ENCODE results near the gene DZANK1.
"Not testable (repeated sequence)": the region's sequence is repeated elsewhere in the genome, so short reads cannot be mapped to it uniquely, and the experiment has no call there.

DZANK1 gene

DNA sequence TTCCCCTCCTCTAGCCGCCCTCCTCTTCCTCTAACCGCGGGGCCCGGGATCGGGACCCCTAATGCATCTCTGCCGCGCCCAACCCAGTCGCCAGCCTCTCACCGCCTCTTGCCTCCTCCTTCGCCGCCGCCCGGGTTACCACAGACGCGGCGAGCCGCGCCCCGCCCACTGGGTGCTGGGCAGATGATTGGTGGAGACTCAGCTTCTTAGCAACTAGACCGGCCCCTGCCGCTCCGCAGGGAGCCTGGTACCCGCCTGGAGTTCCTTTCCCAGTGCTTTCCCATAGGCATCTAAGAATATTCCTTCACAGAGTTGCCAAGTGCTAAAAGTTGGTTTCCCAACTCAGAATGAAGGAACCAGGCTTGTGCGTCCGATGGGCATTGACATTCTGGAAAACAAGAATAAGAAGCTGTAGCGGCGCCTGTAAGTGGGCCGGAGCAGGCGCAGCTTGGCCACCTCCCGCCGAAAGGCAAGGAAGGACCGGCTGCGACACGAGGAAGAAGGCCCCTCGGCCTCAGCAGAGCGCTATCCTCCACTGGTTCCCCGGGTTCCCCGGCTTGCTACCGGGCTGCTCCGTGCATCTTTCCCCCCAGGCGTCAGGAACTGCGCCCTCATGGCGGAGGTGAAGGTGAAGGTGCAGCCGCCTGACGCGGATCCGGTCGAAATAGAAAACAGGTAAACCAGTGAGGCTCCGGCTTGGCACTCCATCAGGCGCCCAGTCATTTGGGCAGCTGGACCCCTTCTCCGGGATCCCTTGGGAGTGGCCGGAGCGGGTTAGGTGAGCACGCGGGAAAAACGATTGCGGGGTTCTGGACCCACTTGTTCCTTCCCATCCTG, at the start of gene DZANK1, which contains the start of gene POLR3F:
Gene DZANK1, minus strand, starts transcription at position 137 of the 837 bp plus-strand sequence. CDS start 1,672 bp downstream, outside the sequence.
Gene POLR3F, plus strand, starts transcription at position 497 of the 837 bp plus-strand sequence. Its CDS starts 117 bp downstream, at position 614.
- peak; percentile 82 to 85 for DNase-seq (ENCODE audit: low read depth in 2 of 2)

DNA sequence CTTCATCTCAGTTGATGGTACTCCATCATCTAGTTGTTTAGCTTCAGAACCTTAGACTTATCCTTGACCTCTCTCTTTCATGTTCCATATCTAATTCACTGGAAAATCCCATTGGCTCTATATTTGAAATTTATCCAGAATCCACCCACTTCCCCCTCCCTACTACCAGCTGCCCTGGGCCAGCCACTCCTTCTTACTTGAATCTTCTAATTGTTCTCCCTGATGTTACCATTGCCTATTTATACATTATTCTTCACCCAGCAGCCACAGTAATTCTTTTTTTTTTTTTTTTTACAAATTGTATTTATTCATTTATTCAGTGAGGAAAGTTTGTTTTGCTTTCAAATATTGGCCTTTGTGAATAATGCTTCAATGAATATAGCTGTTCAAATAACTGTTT, 49.1 kb upstream of the DZANK1 start:
- no peak for DNase-seq (ENCODE audit: low read depth in 2 of 2)

GRCh38 chr20:18514127-18514526, 47.3 kb upstream of the DZANK1 start:
- no peak for DNase-seq (ENCODE audit: low read depth in 2 of 2)

GRCh38 chr20:18513208-18513607, 46.4 kb upstream of the DZANK1 start:
- no peak for DNase-seq (ENCODE audit: low read depth in 2 of 2)

DNA sequence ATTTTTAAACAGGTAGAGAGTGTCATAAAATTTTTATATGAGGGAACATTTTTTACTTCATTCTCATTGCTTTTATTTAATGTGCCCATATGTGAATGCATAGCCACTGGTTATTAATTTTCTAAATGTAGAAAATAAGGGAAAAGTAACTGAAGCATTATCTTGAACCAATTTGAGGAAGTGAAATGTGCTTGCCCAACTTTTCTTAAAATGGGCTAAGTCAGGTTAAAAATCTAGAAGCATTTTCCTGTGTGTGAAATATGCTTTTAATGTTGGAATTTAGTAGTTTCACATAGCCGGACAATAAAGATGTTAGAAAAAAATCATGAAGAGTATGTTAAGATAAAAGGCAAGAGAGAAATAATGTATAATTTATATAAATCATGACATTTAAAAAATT, 44.7 kb upstream of the DZANK1 start:
- DNase-seq (ENCODE audit: low read depth in 2 of 2): no peak

DNA sequence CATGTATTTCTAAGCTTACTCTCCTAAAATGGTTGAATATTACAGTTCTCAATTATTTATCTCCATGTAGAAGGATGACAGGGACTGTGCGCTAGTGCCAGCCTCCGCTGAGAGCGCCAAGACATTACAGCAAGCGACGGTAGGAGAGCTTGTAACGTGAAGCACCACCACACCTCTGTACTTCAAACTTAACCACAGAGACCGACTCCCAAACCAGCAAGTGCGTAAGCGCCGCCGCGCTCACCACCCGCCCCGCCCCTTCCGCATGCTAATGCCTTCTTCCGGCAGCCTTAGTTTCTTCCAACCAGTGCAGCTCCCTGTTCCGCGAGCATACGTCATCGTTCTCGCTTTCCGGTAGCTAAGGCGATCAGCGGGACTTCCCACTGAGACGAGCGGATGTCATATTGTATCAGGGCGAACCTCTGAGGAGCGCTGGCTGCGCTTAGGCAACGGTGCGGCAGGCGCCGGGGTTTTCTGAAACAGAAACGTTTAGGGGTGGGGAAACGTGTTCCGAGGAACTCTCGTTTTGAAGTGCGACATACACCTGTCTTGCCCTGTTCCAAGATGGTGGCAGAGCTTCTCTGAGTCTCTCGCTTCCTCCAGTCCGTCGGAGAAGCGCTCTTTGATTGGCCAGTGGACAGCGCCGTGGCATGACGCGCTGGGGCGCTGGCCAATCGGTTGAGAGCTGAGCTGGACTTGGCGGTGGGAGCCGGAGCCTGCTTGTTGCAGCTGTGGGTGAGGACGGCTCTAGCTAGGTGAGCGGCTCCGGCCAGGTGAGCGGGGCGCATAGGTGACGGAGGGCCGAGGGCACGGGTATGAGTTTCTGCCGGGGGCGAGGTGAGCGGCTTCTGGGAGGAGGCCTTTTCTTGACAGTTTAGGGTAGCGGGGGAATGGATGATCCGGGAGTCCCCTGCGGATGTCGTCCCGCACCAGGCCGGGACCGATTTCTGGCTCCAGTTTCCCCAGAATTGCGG, 40.7 kb upstream of the DZANK1 start, which contains the start of gene SEC23B:
Gene SEC23B, plus strand, starts transcription at position 723 of the 974 bp plus-strand sequence. CDS start 2,896 bp downstream, outside the sequence.
- peak; percentile 94 to 96 for DNase-seq (ENCODE audit: low read depth in 2 of 2)

DNA sequence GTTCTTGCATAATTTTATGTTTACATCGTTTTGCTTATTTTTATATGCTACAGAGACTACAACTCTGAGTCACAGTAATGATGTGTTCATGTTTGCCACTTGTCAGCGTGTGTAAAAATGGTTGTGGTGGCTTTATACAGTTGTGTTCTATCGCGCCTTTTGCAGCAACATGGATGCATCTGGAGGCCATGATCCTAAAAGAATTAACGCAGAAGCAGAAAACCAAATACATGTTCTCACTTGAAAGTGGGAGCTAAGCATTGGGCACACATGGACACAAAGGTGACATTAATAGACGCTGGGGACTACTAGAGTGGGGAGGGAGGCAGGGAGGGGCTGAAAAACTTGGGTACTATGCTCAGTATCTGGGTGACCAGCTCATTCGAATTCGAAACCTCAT, 39.9 kb upstream of the DZANK1 start:
- no peak for DNase-seq (ENCODE audit: low read depth in 2 of 2)

- no peak for DNase-seq (ENCODE audit: low read depth in 2 of 2)
Measured at GRCh38 chr20:18504479-18505060, 37.7 kb upstream of the DZANK1 start.

- not testable (repeated sequence) for DNase-seq (ENCODE audit: low read depth in 2 of 2)
Measured at GRCh38 chr20:18501672-18502071, 34.8 kb upstream of the DZANK1 start.

DNA sequence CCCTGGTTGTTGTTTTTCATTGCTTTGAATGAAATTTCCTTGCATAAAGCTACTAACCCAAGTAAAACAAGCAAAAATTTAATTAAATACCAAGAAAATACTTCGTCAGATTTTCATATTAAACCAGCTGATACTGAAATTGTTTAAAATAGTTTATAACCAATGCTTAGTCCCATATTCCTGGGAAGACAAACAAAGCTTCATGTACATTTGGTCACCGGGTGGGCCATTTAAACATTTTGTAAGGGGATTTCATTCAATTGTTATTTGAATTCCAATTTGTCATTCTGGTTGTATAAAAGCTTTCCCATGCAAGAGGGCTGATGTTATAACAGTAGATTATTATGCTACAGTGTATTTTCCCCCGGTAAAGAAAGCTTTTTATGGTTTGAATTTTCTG, 30.8 kb upstream of the DZANK1 start:
- DNase-seq (ENCODE audit: low read depth in 2 of 2): no peak

- peak; percentile 23 to 55 for DNase-seq (ENCODE audit: low read depth in 2 of 2)
Measured at GRCh38 chr20:18496740-18497592, 30.1 kb upstream of the DZANK1 start, which contains the start of gene RBBP9. Gene RBBP9, minus strand, starts transcription at chr20:18497225. Its CDS starts 58 bp downstream, at chr20:18497167.

DNA sequence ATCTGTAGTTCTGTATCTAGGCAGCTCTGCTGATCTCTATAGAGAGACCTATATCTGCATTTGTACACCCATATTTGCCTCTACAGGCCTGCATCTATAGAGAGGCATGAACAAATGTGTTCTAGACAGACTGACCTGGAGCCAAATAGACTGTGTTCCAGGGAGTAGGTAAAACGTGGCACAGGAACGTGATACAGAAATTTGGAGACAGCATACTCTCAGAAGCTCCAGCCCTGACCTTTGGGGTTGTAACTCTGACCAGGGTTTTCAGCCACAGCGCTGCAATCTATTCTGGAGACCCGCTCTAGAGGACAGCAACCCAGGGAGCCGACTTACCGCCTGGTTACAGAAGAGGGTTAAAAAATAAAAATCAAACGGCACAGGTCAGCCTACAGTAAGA, 29.2 kb upstream of the DZANK1 start:
- DNase-seq (ENCODE audit: low read depth in 2 of 2): no peak

GRCh38 chr20:18488301-18488700, 21.5 kb upstream of the DZANK1 start:
- no peak for DNase-seq (ENCODE audit: low read depth in 2 of 2)

DNA sequence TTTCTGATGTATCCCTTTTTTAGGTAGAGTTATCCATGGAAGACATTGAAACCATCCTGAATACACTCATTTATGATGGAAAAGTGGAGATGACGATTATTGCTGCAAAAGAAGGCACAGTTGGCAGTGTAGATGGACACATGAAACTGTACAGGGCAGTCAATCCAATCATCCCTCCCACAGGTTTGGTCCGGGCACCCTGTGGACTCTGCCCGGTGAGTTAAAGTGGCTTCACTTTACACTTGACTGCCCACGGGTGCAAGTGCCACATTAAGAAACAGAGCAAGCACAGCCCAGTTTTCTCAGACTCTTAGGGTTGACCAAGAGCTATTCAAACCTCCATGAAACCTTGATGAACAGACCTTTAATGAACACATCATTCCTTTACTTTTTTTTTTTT, 14.8 kb upstream of the DZANK1 start:
- no peak for DNase-seq (ENCODE audit: low read depth in 2 of 2)

DNA sequence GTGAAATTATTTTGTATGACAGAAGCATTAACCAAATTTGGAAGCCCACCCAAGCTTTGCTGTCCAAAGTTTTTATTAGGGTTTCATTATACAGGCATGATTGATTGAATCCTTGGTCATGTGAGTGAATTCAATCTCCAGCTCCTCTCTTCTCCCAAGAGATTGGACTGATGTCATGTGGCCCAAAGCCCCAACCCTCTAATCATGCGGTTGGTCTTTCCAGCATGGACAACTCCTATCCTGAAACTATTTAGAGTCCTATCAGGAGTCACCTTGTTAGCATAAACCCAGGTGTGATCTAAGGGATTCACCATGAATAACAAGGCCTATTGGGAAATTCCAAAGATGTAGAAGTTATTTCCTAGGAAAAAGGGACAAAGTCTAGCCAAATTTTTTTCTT, 11.0 kb upstream of the DZANK1 start:
- no peak for DNase-seq (ENCODE audit: low read depth in 2 of 2)

DNA sequence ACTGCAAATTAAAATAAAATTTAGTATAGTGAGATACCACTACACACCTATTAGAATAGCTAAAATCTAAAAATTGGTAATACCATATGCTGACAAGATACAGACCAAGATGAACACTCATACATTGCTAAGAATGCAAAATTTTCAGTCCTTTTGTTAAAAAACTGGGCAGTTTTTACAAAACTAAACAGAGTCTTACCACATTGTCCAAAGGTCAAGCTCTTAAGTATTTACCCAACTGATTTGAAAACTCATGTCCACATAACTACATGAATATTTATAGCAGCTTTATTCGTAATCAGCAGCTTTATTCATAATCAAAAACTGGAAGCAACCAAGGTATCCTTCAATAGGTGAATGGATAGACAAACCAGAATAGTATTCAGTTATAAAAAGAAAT, 10.4 kb upstream of the DZANK1 start:
- no peak for DNase-seq (ENCODE audit: low read depth in 2 of 2)

DNA sequence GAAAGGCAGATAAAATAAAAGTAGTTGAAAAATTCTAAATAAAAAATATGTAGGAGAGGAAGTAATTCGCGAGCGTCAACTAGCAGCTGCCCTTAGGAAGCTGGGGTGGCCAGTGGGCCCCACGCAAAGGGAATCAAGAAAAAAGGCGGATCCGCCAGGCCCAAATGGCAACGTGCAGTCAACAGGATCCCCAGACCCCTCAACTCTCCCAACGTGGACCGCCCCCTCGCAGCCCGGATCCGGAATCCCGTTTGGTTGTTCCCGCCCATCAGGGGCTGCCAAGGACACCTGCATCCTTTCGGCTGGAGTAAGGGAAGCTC, 296 bp downstream of the DZANK1 start:
- no peak for DNase-seq (ENCODE audit: low read depth in 2 of 2)

GRCh38 chr20:18465536-18466200, 1.2 kb downstream of the DZANK1 start:
- DNase-seq (ENCODE audit: low read depth in 2 of 2): no peak

GRCh38 chr20:18456600-18456999, 10.2 kb downstream of the DZANK1 start:
- DNase-seq (ENCODE audit: low read depth in 2 of 2): no peak

DNA sequence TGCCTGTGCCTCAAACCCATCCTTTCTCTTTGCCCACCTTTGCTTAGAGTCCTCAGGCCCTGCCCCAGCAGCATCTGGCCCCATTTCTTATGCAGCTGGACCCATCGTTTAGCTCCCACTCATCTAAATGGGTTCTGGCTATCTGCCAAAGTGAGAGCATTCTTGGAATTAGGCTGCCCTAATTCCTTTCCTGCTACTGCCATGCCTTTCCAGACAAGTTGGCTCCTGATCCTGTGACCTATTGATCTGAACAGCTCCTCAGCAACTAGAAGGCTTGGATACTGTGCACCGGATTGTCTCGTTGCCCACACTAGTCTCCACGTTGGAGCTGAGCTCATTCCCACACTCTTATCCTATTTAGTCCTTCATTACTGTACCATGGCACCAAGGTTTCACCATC, 22.9 kb downstream of the DZANK1 start:
- DNase-seq (ENCODE audit: low read depth in 2 of 2): no peak
